Activated CD4-positive, alpha-beta T cell treated with anti-CD3 and anti-CD28 coated beads for 48 hours (primary cell): Measurements from ENCODE around the gene RERE.

ENCODE experiments used
- DNase-seq: peaks from one replicate; pipeline ENCODE4 v3.0.0-alpha.2; 2020

RERE gene

DNA sequence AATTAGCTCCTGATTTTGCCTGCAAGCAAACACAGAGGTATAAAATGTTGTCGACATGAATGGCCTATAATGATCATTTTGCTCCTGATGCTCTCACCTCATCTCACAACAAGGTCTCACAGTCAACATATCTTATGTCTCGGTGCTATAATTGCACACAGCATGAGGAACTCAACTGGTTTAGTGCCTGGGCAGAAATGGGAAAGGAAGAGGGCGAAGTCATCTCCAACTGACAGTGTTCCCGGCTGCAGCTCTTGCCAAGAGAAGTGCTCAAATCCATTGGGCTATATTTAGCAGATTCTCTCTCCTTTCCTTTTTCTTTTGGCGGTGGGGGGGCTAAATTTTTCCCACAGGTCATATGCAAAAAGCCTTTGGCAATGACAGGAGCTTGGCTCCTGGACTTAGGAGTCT lies 446.5 kb downstream of the RERE start:
- DNase-seq: no peak

DNA sequence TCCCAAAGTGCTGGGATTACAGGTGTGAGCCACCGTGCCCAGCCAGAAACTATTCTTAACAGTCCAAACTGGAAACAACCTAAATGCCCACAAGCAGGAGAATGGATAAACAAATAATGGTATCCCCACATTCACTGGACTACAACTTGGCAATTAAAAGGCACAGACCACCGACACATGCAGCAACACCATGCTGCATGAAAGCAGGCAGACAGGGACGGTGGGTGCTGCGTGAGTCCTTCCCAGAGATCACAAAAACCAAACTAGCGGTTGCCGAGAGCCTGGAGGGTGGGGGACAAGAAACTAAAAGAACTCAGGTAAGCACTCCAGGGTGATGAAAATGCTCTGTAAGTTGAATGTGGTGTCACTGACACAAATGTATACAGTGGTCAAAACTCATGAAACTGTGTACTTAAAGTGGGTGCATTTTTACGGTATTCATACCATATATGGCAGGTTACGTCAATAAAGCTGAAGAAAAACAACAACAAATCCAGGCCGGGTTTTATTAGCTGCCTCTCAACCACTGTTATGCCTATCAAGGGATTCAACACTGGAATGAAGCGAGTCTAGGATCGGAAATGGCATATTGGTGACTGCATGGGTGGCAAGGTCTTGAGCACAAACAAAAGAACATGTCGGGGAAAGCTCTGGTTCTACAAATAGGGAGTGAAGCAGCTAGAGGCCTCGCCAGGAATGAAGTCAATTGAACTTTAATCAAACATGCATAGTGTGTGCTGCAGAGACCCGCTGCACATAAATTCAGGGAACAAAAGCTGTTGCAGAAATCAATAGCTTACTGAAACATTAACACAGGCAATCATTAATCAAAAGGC lies 447.2 kb downstream of the RERE start:
- no peak for DNase-seq

DNA sequence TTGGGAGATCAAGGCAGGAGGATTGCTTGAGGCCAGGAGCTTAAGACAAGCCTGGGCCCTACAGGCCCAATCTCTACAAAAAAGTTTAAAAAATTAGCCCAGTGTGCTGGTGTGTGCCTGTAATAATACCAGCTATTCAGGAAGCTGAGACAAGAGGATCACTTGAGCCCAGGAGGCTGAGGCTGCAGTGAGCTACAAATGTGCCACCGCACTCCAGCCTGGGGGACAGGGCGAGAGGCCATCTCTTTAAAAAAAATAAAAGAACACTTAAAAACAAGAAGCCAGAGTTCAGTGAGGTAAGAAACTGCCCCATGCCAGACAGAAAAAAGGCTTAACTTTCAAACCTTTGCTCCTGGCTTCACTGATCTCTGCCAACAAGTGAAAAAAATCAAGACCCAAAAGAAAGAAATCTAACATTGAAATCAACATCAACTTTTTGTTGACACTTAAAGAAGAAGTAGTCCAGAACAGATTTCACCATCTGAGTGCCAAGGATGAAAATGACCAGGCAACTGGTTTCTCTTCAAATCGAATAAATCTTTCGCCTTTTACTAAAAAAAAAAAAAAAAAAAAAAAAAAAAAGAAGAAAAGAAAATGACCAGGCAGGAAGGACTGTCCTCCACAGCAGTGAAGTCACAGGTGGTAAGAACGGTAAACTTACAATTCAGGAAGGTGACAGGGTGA lies 448.3 kb downstream of the RERE start:
- DNase-seq: no peak

DNA sequence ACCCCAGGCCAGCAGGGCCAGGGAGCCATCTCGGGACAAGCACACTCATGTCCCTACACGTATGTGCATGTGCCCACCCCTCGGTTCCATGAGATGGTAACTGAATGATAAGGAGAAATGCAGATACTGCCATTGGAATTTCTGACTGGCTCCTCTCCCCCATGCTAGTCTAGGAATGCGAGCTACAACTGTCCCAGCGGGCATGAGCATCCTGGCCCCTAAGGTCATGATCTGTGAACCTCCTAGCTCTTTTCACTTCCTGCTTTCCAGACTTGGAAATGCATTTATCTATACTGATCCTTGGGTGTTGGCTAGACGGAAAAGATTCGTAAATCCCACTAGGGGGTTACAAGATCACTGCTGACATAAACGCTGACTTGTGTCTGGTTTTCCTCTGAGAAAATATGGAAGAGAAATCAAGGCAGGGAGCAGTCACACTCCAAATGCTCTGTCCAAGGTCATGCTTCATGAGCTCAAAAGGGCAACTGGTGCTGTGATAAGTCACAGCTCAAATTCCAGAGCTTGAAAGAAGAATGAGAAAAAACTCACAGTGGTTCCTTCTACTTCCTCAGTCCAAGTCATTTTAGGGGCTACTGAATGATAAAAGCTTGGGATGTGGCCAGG lies 449.8 kb downstream of the RERE start:
- no peak for DNase-seq

DNA sequence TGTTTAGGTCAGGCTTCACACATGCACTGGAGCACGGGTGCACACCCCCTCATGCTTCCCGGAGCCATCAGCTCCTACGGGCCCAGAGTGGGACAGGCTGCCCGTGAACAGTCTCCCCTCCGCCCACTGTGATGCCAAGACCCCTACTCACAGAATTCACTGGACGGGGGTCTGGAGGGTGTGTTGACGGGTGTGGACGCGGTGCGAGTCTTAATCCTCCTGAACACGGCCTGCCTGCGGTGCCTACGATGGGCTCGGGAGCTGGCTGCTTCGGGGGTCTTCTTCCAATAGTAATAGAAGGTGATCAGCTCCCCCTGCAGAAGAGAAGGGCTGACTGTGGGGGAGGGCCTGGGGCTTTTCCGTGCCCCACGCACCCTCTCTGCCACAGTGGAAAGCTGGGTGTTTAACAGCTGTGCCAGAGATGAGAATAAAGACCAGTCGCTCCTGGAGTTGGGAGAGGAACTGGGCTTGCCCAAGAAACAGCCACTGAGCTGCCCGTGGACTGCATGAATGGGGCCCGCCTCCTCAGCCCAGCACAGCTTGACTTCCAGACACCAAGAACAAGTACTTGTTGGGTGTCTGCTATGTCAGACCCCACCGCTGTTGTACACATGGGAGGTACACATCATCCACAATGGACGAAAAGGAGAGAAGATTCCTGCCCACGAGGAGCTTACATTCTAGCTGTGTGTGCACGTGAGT lies 451.6 kb downstream of the RERE start:
- no peak for DNase-seq

DNA sequence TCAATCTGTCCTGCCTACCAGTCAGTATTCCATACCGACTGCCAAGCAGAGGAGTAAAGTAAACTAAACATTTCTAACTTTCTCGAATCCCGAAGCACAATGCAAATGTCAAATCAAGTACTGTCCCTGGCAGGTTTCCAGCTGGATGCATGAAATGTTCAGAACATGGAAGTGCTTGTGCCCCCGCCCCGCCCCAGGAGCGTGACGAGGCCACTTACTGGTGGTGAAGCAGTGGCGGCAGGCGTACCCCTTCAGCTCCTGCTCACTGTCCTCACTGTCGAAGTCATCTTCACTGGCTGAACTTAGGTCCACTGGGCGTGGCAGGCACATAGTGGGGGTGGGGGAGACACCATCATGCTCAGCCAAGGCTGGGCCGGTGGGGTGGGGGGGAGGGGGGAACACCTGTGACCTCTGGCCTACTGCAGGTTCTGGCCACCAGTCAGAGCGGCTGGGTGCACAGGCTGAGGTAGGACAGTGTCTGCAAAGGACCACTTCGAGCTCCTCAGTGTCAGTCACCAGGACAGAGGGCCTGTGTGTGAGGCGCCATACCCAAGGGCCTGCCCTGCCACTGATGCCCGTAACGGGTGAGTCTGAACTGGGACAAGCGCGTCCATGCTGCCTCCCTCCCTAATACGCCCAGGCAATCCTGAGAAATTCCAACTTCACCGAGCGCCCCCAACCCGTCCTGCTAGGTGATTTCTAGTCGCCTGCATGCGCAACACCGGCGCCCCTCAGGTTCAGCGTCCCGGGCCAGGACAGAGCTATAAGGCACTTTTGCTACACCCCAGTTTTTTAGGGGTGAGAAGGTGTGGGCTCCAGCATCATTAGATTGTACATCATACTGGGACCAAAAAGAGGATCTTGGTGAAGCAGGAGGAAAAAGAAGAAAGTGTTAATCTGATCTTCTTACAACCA lies 452.7 kb downstream of the RERE start:
- no peak for DNase-seq

DNA sequence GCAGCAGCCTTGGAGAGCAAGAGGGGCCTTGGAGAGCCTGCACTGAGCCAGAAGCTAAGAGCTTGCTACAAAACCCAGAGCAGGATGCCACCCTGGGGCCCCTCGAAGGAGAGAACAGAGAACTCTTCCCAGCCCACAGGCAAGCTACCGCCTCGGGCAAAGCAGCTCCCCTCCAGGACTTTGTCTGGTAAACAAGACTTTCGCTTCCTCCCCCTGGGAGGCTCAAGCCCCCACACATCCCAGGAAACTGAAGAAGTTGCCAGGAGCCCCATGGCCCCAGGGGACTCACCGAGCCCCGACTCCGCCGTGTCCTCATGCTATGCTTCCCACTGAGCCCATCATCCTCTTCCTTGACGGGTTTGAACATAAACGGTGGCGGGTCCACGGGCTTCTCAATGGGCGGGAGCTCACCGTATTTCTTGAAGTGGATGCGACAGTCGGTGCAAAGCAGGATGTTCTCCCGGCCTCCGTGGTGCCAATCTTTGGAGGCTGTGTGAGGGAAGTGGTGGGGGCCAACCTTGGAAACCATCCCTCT lies 453.6 kb downstream of the RERE start:
- DNase-seq: no peak

DNA sequence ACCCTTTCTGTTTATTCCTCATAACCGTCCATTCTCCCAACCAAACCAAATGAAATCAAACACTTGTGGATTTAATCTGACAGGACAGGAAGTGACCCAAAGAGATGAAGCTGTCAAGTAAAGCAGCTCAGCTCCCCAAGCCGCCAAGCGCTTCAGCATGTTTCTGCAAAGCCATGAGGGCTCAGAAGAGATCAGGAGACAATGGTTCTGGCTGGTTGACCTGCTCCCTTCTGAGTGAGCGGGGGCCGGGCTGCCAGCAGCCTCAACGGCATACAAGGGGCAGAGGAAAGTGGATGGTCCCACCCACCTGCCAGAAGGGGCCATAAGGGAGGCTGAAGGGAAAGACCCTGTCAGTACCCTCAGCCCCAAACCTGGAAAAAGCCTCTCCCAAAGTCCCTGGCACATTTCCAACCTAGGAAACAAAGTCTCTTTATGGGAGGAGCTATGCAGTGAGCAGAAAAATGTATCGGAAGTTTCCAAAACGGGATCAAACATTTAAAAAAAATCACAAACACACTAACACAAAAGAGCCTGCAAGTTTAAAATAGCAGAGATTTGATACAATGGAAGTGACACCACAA lies 454.2 kb downstream of the RERE start:
- DNase-seq: no peak

DNA sequence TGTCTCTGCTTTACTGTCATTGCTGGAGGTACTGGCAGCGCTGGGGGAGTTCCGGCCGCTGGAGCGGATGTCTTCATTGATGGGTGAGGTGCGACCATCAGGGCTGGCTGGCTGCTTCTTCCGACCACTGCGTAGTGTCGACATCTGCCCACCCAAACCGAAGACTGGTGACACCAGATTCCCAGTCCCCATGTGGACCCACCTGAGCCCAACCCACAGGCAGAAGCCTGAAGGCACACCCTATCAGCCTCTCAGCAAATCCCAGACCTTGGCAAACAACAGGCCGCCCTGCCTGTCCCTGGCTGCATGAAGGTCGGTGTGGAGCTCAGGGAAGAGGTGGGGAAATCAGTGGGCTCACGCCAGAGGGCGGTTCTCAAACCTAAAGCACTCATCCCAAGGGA lies 454.7 kb downstream of the RERE start:
- no peak for DNase-seq

DNA sequence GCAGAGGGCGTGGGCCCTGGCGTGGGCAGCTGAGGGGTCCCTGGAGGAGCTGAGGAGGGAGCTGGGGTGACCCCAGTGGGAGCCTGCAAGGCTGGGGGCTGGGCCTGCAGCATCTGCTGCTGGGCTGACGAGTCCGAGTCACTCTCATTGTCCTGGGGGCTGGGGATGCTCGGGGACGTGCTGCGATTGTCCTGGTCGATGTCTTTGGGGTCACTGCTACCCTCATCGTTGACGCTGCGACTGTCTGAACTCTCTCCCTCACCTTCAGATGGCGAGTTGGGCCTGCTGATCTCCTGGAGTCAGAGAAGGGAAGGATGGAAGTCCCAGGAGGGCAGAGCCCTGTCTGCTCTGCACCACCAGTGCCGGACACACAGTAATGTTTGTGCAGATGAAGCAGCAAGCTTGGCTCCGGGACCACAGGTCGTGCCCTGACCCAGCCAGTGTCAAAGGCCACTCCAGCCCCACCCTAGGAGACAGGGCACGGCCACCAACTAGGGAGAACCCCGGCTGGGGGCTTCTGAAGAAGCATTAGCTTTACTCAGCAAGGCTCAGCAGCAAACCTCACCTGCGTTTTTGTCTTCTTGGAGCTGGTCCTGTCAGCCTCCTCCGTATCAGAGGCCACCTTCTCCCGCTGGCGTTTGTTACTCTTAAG lies 456.1 kb downstream of the RERE start:
- DNase-seq: no peak

DNA sequence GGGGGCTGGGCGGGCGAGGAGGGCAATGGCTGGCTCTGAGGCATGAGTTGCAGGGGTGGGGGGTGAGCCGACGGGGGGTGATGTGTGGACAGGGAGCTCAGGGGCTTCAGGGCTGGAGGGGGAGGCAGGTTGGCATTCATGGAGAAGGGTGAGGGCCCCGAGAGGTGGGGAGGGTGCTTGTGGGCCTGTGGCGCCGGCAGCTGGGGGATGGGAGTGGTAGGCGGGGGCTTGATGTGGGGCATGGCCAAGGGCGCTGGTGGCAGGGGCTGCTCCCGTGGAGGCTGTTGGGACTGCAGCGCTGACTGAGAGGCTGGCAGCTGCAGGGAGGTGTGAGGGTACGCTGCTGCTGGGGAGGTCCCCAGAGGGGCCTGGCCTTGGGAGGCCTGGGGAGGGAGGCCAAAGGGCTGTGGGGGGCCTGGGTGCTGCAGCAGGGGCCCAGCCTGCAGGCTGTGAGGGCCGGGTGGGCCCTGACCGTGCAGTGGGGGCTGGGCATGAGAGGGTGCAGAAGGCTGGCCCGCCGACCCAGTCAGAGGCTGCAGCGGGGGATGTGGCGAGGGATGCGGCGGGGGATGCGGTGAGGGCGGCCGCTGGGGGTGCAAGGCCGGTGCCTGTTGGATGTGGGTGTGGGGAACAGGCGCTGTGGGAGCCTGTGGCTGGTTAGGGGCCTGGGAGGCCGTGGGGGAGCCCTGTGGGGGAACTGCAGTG lies 456.8 kb downstream of the RERE start:
- DNase-seq: no peak

DNA sequence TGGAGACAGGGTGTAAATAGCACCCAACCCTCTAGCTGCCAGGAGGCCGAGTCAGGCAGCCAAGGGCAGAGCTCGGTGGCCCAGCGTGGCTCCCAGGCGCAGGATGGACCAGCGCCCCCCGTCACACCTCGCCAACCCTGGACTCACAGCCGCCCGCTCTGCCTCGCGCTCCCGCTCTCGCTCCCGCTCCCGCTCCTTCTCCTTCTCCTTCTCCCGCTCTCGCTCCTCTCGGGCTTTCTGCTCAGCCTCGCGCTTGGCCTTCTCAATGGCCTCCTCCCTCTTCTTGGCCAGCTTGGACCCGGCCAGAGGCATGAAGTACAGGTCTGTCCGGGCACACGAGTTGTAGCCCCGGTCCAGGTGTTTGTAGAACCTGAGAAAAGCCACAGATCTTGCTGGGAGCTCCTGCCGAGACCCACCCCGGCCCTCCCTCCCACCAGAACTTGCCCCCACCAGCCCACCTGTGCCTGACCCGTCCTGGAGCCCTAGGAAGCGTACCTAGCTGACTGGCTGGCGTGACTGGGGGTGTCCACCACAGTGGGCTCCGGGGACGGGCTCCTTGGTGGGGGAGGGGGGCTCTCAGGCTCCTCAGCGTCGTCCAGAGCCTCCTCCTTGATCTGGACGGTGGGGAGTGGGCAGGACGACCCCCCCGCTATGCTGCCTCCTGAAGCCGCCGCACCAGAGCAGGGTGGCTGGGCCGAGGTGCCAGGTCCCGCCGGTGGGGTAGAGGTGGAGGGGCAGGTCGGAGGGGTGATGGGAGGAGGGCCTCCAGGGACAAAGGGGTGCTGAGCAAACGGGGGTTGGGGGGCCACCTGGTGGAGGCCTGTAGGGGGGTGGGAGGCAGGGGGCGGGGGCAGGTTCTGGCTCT lies 457.6 kb downstream of the RERE start:
- DNase-seq: no peak

DNA sequence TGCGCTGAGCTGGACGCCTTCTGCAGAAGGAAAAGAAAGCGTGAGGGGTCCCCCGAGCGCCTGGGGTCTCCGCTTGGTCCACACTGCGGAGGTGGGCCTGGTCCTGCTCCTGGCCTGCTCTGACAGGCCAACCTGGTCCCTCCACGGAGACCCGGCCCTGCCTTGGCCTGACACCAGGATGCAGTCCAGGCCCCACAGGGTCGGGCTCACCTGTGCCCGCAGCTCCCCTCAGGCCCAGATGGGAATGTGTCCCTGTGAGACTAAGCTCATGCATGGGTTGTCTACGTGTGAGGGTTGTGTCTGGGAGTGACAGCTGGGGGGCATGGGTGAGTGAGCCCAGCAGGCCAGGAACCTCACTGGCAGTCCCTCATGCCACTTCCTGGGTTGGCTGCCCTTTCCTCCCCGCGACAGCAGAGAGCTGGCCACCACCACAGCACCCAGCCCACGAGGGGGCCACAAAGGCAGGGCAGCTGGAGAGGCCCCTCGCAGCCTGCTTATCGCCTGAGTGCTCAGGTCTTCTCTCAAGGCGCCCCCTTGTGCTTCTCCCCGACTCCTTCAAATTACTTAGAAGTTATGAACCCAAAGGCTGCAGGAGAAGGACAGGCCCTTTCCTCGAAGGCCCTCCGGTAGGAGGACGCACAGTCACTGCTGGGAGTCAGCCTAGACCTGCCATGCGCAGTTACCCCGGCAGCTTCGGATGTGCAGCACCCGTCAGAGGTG lies 458.4 kb downstream of the RERE start:
- DNase-seq: no peak

DNA sequence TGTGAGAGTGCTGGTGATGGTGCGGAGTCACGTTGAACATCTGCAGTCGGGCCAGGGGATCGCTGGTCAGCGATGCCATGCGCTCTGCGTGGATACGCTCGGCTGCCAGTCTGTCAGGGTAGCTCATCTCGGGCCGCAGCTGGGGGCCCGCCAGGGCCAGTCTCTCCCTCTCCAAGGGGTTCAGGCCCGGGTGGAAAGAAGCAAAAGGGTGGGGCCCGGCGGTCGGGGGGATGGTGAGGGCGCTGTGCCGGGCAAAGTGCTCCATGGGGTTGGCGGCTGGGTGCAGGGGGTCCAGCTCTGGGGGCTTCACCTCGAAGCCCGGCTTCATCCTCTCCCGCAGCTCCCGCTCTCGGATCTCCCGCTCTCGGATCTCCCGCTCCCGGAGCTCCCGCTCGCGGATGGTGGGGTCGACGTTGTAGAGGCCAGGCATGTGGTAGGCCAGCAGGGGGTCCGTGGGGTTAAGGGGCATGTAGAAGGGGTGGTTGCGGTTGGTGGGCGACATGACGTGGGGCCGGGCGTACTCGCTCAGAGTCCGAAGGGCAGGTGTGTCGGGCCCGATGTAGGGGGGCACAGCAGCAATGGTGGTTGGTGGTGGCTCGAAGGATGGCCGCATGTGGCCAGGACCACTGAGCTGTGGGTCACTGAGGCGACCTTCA lies 459.1 kb downstream of the RERE start:
- no peak for DNase-seq

DNA sequence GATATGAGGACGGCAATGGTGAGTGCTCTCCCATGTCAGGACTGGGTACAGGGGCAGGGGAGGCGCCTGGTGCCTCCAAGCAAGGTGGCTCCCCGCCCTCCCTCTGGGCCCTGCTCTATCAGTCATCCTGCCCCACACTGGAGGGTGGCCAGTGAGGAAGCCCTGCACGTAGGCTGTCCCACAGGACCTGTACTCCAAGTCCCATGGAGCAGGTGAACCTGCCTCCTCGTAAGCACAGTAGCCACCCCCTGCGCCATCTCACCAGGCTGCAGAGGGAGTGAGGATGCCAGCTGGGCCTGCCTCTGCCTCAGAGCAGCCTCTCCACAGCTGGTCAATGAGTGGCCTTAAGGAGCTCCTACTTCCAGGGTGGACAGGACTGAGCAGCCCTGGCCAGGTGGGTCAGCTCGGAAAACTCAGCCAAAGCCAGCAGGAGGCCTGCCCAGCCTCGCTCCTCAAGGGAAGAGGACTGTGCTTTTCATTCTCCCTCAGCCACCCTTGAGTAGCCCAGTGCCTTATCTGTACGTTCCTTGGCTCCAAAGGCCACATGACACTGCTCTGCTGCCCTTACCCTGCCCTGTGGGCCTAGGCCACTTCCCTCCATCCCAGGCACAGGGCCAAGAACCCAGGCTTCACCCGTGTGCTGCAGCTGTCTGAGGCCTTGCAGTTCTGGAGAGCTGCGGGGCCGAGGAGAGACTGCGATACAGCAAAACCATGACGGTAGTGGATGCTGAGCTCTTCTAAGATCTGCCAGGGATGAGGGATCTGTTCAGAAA lies 459.9 kb downstream of the RERE start:
- no peak for DNase-seq

DNA sequence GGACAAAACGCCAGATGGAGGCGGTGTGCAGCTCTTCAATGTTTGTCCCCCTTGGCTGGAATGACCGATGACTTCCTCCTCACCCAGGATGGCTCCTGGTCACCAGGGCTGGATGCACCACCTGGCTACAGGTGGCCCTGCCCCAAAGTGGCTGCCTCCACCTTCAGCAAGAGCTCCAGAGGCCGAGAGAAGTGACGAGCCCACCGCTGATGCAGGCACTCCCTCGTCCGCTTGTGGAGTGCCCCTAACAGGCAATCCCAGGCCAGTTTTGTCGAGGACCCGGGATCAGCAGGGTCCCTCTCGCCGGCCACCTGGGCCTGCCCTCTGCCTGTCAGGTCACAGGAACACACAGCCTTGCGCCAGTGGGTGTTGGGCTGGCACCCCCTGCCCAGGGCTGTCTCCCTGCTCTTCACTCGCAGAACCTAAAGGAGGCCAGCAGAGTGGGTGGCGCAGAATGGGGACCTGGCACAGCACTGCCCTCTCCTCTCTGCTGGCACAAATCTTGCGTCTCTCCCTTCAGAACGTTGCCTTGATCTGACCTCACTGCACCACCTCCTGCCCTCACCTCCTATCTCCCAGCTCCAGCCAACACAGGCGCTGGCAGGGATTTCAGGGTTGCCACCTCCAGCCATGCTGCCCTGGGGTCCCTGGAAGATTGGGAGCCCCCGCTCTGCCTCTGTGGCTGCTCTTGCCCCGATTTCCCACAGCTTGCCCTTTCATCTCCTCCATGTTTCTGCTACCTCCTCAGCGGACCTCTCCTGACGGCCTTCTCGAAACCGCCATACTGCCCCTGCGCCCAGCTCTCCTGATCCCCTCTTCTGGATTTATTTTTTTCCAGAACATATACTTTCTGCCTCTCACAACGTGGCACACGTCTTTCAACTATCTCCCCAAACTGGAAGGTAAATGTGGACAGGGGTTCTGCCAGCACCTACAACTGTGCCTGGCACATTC lies 460.9 kb downstream of the RERE start:
- DNase-seq: no peak
